MM.1S (cell line): ENCODE measurements around the gene CHRM4.

Source experiments
- CTCF ChIP-seq: fragments of 300-600 bp; sonication (generic); IDR thresholded peaks from 2 replicates; pipeline ENCODE4 v1.5.1; 2016; ENCODE audit warnings: antibody characterized with exemption, low read length, mixed read lengths
- EZH2phosphoT487 ChIP-seq: fragments of 300-600 bp; sonication (generic); IDR thresholded peaks from 2 replicates; pipeline ENCODE4 v1.6.1; 2018; ENCODE audit warnings: antibody characterized with exemption, low read length

DNA sequence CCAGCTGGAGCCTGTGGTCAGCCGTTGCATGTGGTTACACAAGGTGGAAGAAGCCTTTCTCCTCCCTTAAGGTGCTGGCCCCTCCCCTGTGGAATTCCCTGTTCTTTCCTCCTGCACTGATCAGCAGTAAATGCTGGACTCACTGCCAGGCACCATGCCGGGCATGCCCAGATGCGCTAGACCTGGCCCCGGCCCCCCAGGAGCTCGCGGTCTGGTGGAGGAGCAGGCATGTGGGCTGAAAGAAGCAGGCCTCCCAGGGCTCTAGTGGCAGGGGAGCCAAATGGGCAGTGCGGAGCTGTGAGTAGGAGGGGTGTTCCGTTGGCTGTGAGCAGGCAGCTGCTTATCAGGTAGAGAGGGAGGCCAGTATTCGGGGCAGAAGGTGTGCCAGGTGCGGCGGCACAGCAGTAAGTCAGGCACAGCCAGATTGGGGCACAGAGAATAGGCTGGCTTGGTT, 34.1 kb downstream of the CHRM4 start:
- TF ChIP-seq CTCF, result no peak
- TF ChIP-seq EZH2phosphoT487, result no peak
